GM23338 (cell line): ENCODE measurements around the gene AACS. TPM values are rescaled to one million over a fixed set of nuclear protein-coding genes. Genes with fewer than 3 reads are reported as not detected.

Experiments used
- ATAC-seq: fragments of 200-7000 bp; cut with Tn5 transposase; 3 replicates; pipeline ENCODE4 v1.9.1; 2020
- DNase-seq: peaks from one replicate; pipeline ENCODE4 v3.0.0-alpha.2; 2015; ENCODE audit warnings: low spot score
- H2AFZ ChIP-seq: fragments of 200-600 bp; sonication (generic); 2 replicates; pipeline ENCODE4 v1.8.0; 2016; ENCODE audit warnings: antibody characterized with exemption, mild to moderate bottlenecking, moderate library complexity
- H3F3A ChIP-seq: fragments of 200-600 bp; sonication (generic); replicated peaks from 2 replicates; pipeline ENCODE4 v1.8.0; 2017; ENCODE audit warnings: antibody characterized with exemption, mixed run types, low read depth
- H3K27ac ChIP-seq: fragments of 200-600 bp; sonication (generic); 2 replicates; pipeline ENCODE4 v1.6.1; 2016; ENCODE audit warnings: low read depth
- H3K27me3 ChIP-seq: fragments of 200-600 bp; sonication (generic); 2 replicates; pipeline ENCODE4 v1.8.0; 2016; ENCODE audit warnings: mild to moderate bottlenecking, mixed run types, moderate library complexity; ENCODE audit not compliant: insufficient read depth
- H3K36me3 ChIP-seq: fragments of 200-600 bp; sonication (generic); 2 replicates; pipeline ENCODE4 v1.8.0; 2016; ENCODE audit warnings: mild to moderate bottlenecking; ENCODE audit not compliant: insufficient read depth
- H3K4me1 ChIP-seq: fragments of 200-600 bp; sonication (generic); 2 replicates; pipeline ENCODE4 v1.8.0; 2016; ENCODE audit warnings: mild to moderate bottlenecking, moderate library complexity; ENCODE audit not compliant: insufficient read depth
- H3K4me2 ChIP-seq: fragments of 200-600 bp; sonication (generic); 2 replicates; pipeline ENCODE4 v1.7.1; 2017; ENCODE audit warnings: mixed run types
- H3K4me3 ChIP-seq: fragments of 200-600 bp; sonication (generic); 2 replicates; pipeline ENCODE4 v1.6.1; 2016; ENCODE audit warnings: mixed run types
- H3K79me2 ChIP-seq: fragments of 200-600 bp; sonication (generic); replicated peaks from 2 replicates; pipeline ENCODE4 v1.8.0; 2017; ENCODE audit warnings: mild to moderate bottlenecking; ENCODE audit not compliant: insufficient read depth
- H3K9me2 ChIP-seq: fragments of 200-600 bp; sonication (generic); 2 replicates; pipeline ENCODE4 v1.8.0; 2017; ENCODE audit not compliant: insufficient read depth
- H4K20me1 ChIP-seq: fragments of 200-600 bp; sonication (generic); replicated peaks from 2 replicates; pipeline ENCODE4 v1.8.0; 2017; ENCODE audit warnings: mild to moderate bottlenecking; ENCODE audit not compliant: insufficient read depth
- H3K27ac Mint-ChIP-seq: 2 replicates; pipeline ENCODE4 v1.8.0; 2020; ENCODE audit warnings: inconsistent platforms, mild to moderate bottlenecking, moderate library complexity, mixed read lengths
- H3K27me3 Mint-ChIP-seq: 3 replicates; pipeline ENCODE4 v1.8.0; 2022; ENCODE audit warnings: low read depth, mild to moderate bottlenecking, moderate library complexity, mixed read lengths, inconsistent platforms; ENCODE audit not compliant: insufficient read depth, poor library complexity
- H3K36me3 Mint-ChIP-seq: 3 replicates; pipeline ENCODE4 v1.8.0; 2021; ENCODE audit warnings: low read depth, mild to moderate bottlenecking, inconsistent platforms, moderate library complexity, mixed read lengths
- H3K4me1 Mint-ChIP-seq: 3 replicates; pipeline ENCODE4 v1.8.0; 2020; ENCODE audit warnings: mild to moderate bottlenecking, inconsistent platforms, mixed read lengths
- H3K4me3 Mint-ChIP-seq: 3 replicates; pipeline ENCODE4 v1.8.0; 2021; ENCODE audit warnings: moderate library complexity, mild to moderate bottlenecking, inconsistent platforms, mixed read lengths
- H3K9me3 Mint-ChIP-seq: 3 replicates; pipeline ENCODE4 v1.8.0; 2020; ENCODE audit warnings: moderate library complexity, mild to moderate bottlenecking, inconsistent platforms, mixed read lengths
- CREB1 ChIP-seq: fragments of 250-450 bp; sonication (Bioruptor Pico); IDR thresholded peaks from 2 replicates; pipeline ENCODE4 v1.5.0; 2020; ENCODE audit warnings: low read depth, mild to moderate bottlenecking, moderate library complexity
- CTCF ChIP-seq, 2 experiments: fragments of 200-600 bp in 1 of 2; sonication (generic) in 1 of 2; conservative IDR thresholded peaks; 2 replicates each; pipeline versions ENCODE4 v1.5.1 to v1.6.1; 2016 to 2017; ENCODE audit warnings: antibody characterized with exemption in 2 of 2, low read depth in 2 of 2, mild to moderate bottlenecking in 2 of 2, moderate library complexity in 1 of 2
- ETS1 ChIP-seq: IDR thresholded peaks from 2 replicates; pipeline ENCODE4 v1.6.1; 2016; ENCODE audit warnings: antibody characterized with exemption
- EZH2 ChIP-seq: fragments of 200-600 bp; sonication (generic); IDR thresholded peaks from one replicate; pipeline ENCODE4 v1.8.0; 2017; ENCODE audit warnings: antibody characterized with exemption, mild to moderate bottlenecking, low read depth; ENCODE audit not compliant: unreplicated experiment
- EZH2phosphoT487 ChIP-seq: fragments of 200-600 bp; sonication (generic); IDR thresholded peaks from one replicate; pipeline ENCODE4 v1.8.1; 2018; ENCODE audit warnings: antibody characterized with exemption; ENCODE audit not compliant: unreplicated experiment
- JUNB ChIP-seq: IDR thresholded peaks from one replicate; pipeline ENCODE4 v1.6.1; 2016; ENCODE audit warnings: antibody characterized with exemption; ENCODE audit not compliant: unreplicated experiment
- NANOG ChIP-seq: IDR thresholded peaks from 2 replicates; pipeline ENCODE4 v1.6.1; 2016; ENCODE audit warnings: antibody characterized with exemption, borderline replicate concordance
- POLR2AphosphoS5 ChIP-seq: IDR thresholded peaks from 2 replicates; pipeline ENCODE4 v1.6.1; 2016; ENCODE audit warnings: antibody characterized with exemption, low read depth
- REST ChIP-seq: IDR thresholded peaks from one replicate; pipeline ENCODE4 v1.6.1; 2018; ENCODE audit warnings: antibody characterized with exemption; ENCODE audit not compliant: unreplicated experiment
- STAT1 ChIP-seq: IDR thresholded peaks from one replicate; pipeline ENCODE4 v1.6.1; 2016; ENCODE audit warnings: antibody characterized with exemption; ENCODE audit not compliant: unreplicated experiment
- ZNF114 ChIP-seq: fragments of 250-450 bp; sonication (Bioruptor Pico); IDR thresholded peaks from 2 replicates; pipeline ENCODE4 v1.5.0; 2020; ENCODE audit warnings: mild to moderate bottlenecking, moderate library complexity
- ZNF331 ChIP-seq: fragments of 250-450 bp; sonication (Bioruptor Pico); IDR thresholded peaks from 2 replicates; pipeline ENCODE4 v1.5.0; 2020; ENCODE audit warnings: low read depth, mild to moderate bottlenecking, moderate library complexity
- ZNF462 ChIP-seq: fragments of 250-450 bp; sonication (Bioruptor Pico); IDR thresholded peaks from 2 replicates; pipeline ENCODE4 v1.5.0; 2020; ENCODE audit warnings: mild to moderate bottlenecking, moderate library complexity
- polyA plus RNA-seq: library from polyadenylated mRNA; unstranded; fragments of >200 nt; fragmentation: Nextera tagmentation; extraction: Ambion mirVana; gene quantifications from 2 replicates; pipeline ENCODE4 v1.2.1, GENCODE V29; 2016
- total RNA-seq: library from RNA; depleted of rRNA; stranded (reverse); fragments of >200 nt; shearing (Covaris generic); gene quantifications from 2 replicates; pipeline ENCODE4 v1.2.3, GENCODE V29; 2014

Gene AACS
- total and polyA plus RNA-seq, 2 experiments from 2014 or later = 31.1 to 64.4 TPM

- H3K27ac ChIP-seq = peak overlapping the region; percentile 27; the same call in 1 of the 2 replicates
- no peaks in the 10 kb centered on the region for H3K79me2 ChIP-seq
- Mint-ChIP-seq H3K9me3 (no peaks in the 10 kb centered on the region; the same call in 2 of the 3 replicates), H3K27me3 (no peaks in the 10 kb centered on the region), H3K4me1 (no peaks in the 10 kb centered on the region), H3K27ac (peak overlapping the region; percentile 27; the same call in 1 of the 2 replicates), H3K36me3 (peaks cover 37% of the 10 kb centered on the region), H3K4me3 (no peak overlapping the region)
- ATAC-seq = no peak
- DNase-seq = no peak
- H3K4me3 ChIP-seq = no peak overlapping the region
- H4K20me1 ChIP-seq = no peaks in the 10 kb centered on the region; the same call in 1 of the 2 replicates
- H3K4me2 ChIP-seq = no peak overlapping the region
- no peaks in the 10 kb centered on the region for H3K9me2 ChIP-seq
- H3F3A ChIP-seq = 0 out of 2 replicates have a peak, but pooled peaks cover 3% of the 10 kb centered on the region
- no peaks in the 10 kb centered on the region for H3K4me1 ChIP-seq
- no peaks in the 10 kb centered on the region; the same call in 1 of the 2 replicates for H3K36me3 ChIP-seq
- TF ChIP-seq ZNF462 (no peak), ZNF331 (CRISPR knock-in tag) (no peak), JUNB (no peak), POLR2AphosphoS5 (no peak), EZH2phosphoT487 (no peak), ZNF114 (no peak), EZH2 (no peak), STAT1 (no peak), REST (no peak), CREB1 (CRISPR knock-in tag) (no peak), ETS1 (no peak), CTCF (conservative IDR thresholded peaks at IDR 0.05; ENCODE audit: low read depth in 2 of 2) (no peak), NANOG (no peak)
- no peak overlapping the region for H2AFZ ChIP-seq
- H3K27me3 ChIP-seq = no peaks in the 10 kb centered on the region
Measured at GRCh38 chr12:125024949-125025563, 40.2 kb upstream of the AACS start.
